DOHH2 (cell line): Measurements from ENCODE around the gene PRSS12.

Source experiments
- CTCF ChIP-seq: fragments of 200-600 bp; sonication (generic); IDR thresholded peaks from one replicate; pipeline ENCODE4 v1.5.1; 2014; ENCODE audit warnings: antibody characterized with exemption, mild to moderate bottlenecking, low read depth, low read length; ENCODE audit not compliant: poor library complexity, severe bottlenecking
- EZH2phosphoT487 ChIP-seq: fragments of 200-600 bp; sonication (generic); IDR thresholded peaks from 2 replicates; pipeline ENCODE4 v1.6.1; 2017; ENCODE audit warnings: borderline replicate concordance, mild to moderate bottlenecking, antibody characterized with exemption, low read length, moderate library complexity, mixed read lengths

GRCh38 chr4:118318931-118319330 is 33.9 kb downstream of the PRSS12 start:
- TF ChIP-seq CTCF (no peak), EZH2phosphoT487 (no peak)
